Activated CD8-positive, alpha-beta memory T cell treated with anti-CD3 and anti-CD28 coated beads, Interleukin-2, amount 50 U/mL, for 24 hours (primary cell): ENCODE data around the gene UCN2.
"Not testable (repeated sequence)": the region's sequence is repeated elsewhere in the genome, so short reads cannot be mapped to it uniquely, and the experiment has no call there.

Experiments used
- DNase-seq: peaks from one replicate; pipeline ENCODE4 v3.0.0-alpha.2; 2020; ENCODE audit errors: extremely low read depth

UCN2 gene

DNA sequence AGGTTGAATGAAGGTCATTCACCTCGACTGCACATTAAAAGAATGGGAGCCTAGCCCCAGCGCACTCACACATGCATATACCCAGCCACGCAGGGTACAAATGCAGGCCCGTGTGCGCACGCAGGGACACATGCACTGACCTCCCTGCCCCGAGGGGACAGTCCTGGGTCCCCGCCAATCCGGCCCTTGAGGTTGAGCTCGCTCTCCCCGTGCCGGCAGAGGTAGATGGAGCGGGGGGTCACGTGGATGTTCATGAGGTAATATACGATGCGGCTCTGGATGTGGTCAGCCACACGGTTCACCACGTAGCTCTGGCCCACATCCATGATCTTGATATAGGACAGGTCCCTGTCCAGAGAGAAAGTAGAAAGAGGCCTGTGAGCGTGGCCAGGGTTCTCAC is 27.5 kb downstream of the UCN2 start:
- no peak for DNase-seq

DNA sequence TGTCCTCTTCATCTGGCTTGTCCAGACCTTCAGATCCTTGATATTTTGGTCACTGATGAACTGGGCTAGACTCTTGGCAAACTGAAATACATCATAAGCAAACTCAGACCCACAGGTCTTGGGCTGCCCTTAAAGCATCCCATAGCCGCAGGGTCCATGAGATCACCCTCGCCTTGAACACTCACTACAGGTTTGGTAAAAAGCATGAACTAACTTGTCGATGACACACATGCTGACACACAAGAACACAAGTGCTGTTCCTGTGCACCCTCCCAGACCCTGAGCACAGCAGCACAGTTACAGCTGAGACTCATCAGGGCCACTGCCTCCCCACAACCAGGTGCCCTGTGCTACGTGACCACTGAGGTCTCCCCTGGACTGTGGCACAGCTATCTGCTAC is 28.0 kb downstream of the UCN2 start:
- no peak for DNase-seq

DNA sequence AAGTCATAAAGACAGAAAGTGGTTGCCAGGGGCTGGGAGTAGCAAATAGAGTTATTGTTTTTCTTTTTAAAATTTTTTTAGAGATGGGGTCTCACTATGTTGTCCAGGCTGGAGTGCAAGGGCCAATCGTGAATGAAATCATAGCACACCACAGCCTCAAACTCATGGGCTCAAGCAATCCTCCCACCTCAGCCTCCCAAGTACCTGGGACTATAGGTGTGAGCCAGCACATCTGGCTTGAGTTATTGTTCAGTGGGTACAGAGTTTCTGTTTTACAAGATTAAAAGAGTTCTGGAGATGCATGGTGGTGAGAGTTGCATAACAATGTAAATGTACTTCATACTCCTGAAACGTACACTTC is 30.6 kb downstream of the UCN2 start:
- no peak for DNase-seq

DNA sequence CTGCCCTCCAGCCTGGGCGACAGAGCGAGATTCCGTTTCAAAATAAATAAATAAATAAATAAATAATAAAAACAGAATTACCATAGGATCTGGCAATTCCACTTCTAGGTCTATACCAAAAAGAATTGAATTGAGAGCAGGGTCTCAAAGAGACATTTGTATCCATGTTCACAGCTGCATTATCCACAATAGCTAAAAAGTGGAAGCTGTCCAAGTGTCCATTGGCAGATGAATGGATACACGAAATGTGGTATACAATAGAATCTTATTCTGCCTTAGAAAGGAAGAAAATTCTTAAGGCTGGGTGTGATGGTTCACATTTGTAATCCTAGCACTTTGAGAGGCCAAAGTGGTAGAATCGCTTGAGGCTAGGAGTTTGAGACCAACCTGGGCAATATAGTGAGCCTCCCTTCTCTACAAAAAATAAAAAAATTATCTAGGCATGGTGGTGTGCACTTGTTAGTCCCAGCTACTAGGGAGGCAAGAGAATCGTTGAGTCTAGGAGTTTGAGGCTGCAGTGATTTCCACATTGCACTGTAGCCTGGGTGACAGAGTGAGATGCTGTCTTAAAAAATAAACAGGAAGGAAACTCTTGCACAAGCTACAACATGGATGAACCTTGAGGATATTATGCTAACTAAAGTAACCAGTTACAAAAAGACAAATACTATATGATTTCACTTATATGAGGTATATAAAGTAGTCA is 31.2 kb downstream of the UCN2 start:
- no peak for DNase-seq

DNA sequence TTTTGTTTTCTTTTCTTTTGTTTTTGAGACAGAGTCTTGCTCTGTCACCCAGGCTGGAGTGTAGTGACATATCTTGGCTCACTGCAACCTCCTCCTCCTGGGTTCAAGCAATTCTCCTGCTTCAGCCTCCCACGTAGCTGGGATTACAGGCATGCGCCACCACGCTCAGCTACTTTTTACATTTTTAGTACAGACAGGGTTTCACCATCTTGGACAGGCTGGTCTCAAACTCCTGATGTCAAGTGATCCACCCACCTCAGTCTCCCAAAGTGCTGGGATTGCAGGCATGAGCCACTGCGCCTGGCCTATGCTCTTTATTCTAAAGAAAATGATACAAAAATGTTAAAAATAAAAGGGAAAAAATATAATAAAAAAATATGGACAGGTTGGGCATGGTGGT is 32.9 kb downstream of the UCN2 start:
- not testable (repeated sequence) for DNase-seq

DNA sequence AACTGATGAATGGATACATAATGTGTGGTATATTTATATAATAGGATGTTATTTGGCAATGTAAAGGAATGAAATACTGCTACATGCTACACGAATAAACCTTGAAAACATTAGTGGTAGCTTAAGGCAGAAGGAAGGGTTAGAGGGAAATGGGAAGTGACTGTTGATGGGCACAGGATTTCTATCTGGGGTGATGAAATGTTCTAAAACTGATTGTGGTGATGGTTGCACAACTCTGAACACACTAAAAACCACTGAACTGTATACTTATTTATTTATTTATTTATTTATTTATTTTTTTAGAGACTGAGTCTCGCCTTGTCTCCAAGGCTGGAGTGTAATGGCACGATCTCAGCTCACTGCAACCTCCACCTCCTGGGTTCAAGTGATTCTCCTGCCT is 34.8 kb downstream of the UCN2 start:
- no peak for DNase-seq

DNA sequence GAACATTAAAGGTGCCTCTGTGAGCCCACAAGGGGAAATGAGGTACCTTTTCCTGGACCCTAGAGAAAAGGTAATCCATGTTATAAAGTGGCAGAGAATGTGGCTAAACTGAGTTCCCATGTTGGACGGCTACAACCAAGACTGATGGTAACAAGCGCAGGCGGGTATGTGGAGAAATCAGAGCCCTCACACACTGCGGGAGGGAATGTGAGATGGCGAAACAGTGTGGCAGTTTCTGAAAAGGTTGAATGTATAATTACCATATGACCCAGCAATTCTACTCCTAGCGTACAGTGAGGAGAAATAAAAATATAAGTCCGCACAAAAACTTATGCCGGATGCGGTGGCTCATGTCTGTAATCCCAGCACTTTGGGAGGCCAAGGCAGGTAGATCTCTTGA is 35.5 kb downstream of the UCN2 start:
- DNase-seq: no peak

DNA sequence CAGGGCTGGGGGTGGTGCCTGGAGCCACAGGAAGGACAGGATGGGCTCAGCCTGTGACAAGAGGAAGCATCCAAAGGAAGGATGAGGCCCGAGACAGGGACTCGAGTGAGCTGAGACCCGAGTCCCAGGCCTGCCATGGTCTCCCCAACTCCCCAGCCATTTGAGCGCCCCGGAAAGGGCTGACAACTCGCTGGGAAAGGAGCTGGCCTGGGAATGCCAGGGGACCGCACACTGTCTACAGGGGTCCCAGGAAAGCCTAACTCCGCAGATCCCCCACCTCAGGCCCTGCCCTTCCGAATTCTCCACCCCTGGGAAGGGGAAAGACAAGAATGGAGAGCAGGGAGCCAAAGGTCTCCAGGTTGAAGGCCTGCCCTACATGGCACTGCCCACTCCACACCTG is 38.6 kb downstream of the UCN2 start:
- DNase-seq: no peak

DNA sequence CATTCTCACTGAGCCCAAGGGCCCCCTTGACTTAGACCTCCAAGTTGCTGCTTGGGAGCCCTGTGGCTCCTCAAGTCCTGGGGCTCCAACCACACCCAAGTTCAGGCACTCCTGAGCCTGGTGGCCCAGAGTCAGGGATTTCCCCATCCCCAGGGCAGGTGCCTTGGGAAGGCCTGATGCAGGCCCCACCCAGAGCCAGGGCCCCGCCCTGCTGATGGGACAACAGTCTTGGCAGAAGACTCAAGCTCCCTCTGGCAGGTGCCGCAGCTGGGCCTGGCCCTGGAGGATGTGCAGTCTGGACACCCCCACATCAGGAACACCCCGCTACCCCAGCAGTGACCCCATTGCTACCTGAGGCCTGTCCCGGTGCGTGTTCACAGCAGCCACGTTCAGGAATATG is 41.9 kb downstream of the UCN2 start:
- DNase-seq: no peak

DNA sequence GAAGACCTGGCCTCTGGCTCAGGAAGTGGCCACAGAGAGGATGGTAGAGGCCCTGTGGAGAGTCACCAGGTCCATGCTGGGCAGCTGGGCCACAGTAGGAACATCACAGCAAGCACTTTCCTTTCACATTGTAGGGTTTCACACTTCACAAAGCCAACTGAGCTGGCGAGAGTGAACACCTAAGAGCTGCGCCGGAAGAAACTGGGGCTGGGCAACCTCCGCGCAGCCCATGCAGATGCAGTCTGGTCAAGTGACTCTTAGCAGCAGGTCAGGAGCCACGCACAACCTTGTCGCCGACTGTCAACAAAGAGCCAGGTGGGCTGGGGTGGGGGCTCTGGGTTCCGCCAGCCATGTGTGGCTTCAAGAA is 44.3 kb downstream of the UCN2 start:
- DNase-seq: no peak

DNA sequence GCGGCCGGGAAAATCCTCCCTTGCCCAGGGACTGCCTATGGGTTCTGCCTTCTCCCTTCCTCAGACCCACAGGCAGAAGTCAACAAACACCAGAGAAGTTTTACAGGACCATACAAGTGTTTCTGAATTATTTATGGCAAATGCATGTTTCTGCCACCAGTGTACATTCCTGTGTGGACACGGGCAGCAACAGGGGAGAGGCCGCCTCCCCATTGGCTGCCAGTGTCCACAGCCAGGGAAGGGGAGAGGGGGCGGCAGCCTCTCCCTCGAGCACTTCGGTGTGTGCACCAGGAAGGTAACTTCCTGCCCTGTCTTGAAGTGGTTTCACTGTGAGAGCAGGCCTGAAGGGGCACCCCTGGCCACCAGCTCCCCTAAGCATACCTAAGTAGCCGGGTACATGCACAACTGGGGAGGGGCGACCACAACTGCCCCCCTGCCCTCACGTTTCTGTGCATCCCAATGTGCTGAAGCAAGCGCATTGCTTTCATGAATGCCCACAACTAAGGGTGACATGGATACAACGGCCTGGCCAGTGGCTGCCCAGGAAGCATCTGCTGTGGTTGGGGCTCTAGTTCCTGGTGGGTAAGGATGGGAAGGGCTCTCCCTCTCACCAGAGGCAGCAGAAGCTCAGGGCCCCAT is 44.8 kb downstream of the UCN2 start:
- no peak for DNase-seq

DNA sequence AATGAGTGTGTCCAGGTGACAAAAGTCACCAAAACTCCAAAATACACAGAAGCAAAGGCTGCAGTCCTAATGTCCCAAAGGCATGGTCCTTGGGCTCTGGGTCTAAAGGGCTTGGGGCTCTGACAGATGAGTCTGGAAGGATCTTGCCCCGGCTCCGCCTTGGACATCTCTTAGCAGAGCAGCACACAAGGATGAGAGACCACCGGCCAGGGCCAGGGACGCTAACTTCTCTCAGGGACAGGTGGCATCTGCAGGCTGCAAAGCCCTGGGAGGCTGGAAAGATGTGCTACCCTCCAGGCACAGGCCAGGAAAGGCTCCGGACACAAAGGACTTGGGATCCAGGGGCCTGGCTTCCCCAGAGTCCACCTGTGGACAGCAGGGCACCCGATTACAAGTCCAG is 45.5 kb downstream of the UCN2 start:
- DNase-seq: no peak

DNA sequence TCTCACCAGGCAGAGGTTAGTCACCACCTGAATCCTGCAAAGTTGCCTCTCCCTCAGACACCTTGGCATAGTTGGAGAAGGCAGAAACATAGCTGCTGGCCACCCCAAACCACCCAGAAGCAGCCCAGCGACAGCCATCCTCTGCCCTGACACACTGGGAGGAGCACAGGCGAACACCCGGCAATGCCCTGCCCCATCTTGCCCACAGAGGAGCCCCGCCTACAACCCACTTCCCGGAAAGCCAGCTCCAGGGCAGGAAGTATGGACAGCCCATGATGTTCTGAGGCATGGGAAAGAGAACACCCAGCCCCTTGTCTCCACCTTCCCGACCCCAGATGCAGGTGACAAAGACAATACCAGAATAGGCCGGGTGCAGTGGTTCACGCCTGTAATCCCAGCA is 47.0 kb downstream of the UCN2 start:
- no peak for DNase-seq

DNA sequence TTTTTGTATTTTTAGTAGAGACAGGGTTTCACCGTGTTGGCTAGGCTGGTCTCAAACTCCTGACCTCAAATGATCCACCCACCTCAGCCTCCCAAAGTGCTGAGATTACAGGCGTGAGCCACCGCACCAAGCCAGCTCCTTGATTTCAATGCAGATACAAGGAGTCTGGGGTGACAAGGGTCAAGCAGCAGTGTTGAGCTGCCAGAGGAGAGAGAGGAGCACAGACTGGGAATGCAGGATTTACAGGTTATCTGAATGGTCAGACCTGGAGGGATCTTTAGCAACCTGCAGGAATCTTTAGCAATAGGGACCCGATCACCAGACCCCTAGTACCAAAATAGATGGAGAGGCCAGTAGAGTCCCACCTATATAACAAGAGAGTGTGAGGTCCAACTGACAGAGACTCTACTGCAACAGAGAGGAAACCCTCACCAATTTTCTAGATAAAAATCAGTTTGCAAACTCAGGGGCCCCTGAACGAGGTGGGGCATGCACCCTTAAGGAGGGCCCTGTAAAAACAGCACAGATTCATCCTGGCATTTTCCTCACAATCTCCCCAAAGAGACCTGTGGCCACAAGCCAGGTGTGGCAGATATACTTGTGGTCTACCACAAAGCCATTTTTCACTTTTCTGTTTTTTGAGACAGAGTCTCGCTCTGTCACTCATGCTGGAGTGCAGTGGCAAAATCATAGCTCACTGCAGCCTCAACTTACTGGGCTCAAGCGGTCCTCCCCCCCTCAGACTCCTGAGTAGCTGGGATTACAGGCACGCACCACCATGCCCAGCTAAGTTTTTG is 49.0 kb downstream of the UCN2 start:
- DNase-seq: no peak
